ENCODE results near the gene SLC29A2. TPM values are rescaled to one million over a fixed set of nuclear protein-coding genes. Genes with fewer than 3 reads are reported as not detected.

The SLC29A2 gene
- total and polyA plus RNA-seq, 2 of the 8 experiments (the other 6 are each of a cell fraction or from before 2014, with no cell fraction given): 29.3 to 31.6 TPM

DNA sequence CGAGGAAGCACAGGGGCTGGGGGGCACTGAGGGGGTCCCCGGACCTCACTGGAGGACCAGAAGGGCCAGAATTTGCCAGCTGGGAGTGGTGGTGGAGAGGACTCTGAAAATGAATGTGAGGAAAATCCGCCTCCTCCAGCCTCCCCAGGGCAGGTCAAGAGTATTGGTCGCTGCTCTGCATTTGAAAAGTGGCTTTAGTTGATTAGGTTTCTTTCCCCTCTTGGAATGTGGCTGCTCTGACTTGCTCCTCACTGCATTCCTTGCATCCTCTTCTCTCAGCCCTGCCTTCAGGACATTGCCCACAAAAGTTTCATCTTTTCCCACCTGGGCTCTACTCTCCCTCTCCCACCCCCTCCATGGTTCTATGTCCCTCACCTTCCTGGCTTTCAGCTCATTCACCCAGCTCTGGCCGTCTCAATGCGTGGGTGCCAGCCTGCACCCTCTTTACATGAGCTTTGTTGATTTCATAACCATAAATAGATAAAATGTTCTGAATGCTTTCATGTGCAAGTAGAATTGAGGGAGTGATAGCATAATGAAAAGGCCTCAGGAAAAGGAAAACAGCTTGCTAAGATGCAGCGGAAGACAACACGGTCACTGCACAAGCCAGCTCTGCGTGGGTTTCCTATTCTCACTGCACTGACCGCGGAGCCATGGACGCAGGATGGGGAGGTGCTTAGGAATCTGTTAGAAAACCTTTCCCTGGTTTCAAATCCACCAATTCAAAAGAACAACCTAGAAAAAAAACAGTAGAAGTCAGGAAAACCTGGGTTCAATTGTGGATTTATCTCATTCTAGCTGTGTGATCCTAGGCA is 42.8 kb upstream of the SLC29A2 start (continued):
- TF ChIP-seq SIN3A (conservative IDR thresholded peaks at IDR 0.05 in 1 of 2, IDR thresholded peaks at IDR 0.05 in 1 of 2; ENCODE audit: low read depth in 1 of 2, low read length in 2 of 2) (0 out of 4 replicates have a peak, but pooled peaks have one; percentile 31 to 42), EGR1 (IDR thresholded peaks at IDR 0.05; ENCODE audit: borderline replicate concordance, low read depth, low read length) (no peak), KDM4A (IDR thresholded peaks at IDR 0.05; ENCODE audit: low read depth, low read length, severe bottlenecking) (no peak), BACH1 (IDR thresholded peaks at IDR 0.05; ENCODE audit: low read length) (no peak), SIRT6 (IDR thresholded peaks at IDR 0.05; ENCODE audit: low read length) (no peak), USF2 (IDR thresholded peaks at IDR 0.05; ENCODE audit: low read length) (no peak), EP300 (IDR thresholded peaks at IDR 0.05; ENCODE audit: borderline replicate concordance in 1 of 2, low read depth in 2 of 2, low read length in 2 of 2) (no peak), BRCA1 (IDR thresholded peaks at IDR 0.05; ENCODE audit: low read depth, low read length) (no peak), TBP (IDR thresholded peaks at IDR 0.05; ENCODE audit: low read depth, low read length) (no peak; the same call in 1 of the 2 replicates), YY1 (IDR thresholded peaks at IDR 0.05; ENCODE audit: low read depth, low read length) (no peak), E2F6 (IDR thresholded peaks at IDR 0.05) (no peak), CEBPB (IDR thresholded peaks at IDR 0.05; ENCODE audit: low read depth, low read length) (no peak), RXRA (IDR thresholded peaks at IDR 0.05; ENCODE audit: insufficient read depth, low read depth, low read length) (no peak), CHD2 (IDR thresholded peaks at IDR 0.05; ENCODE audit: low read length) (no peak), HDAC2 (IDR thresholded peaks at IDR 0.05; ENCODE audit: borderline replicate concordance in 1 of 2, low read depth in 2 of 2, low read length in 2 of 2) (no peak), GABPA (IDR thresholded peaks at IDR 0.05; ENCODE audit: borderline replicate concordance, insufficient read depth, low read length) (no peak)
- TF ChIP-seq, protein P1, sequence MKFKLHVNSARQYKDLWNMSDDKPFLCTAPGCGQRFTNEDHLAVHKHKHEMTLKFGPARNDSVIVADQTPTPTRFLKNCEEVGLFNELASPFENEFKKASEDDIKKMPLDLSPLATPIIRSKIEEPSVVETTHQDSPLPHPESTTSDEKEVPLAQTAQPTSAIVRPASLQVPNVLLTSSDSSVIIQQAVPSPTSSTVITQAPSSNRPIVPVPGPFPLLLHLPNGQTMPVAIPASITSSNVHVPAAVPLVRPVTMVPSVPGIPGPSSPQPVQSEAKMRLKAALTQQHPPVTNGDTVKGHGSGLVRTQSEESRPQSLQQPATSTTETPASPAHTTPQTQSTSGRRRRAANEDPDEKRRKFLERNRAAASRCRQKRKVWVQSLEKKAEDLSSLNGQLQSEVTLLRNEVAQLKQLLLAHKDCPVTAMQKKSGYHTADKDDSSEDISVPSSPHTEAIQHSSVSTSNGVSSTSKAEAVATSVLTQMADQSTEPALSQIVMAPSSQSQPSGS (IDR thresholded peaks at IDR 0.05; ENCODE audit: low read length): no peak
